Left forelimb (tissue), 1 donor: ENCODE data around the gene LPCAT2.

ENCODE experiments used
- DNase-seq: peaks from one replicate; pipeline ENCODE4 v3.0.0-alpha.2; 2018; ENCODE audit warnings: low spot score

Gene LPCAT2

DNA sequence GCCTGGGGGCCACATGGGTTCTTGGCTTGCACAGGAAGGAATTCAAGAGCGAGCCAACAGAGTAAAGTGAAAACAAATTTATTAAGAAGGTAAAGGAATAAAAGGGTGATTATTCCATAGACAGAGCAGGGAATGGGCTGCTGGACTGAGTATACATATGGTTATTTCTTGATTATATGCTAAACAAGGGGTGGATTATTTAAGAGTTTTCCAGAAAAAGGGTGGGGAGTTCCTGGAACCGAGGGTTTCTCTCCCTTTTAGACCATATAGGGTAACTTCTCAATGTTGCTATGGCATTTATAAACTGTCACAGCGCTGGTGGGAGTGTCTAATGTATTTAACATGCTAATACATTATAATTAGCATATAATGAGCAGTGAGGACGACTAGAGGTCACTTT is 27.8 kb upstream of the LPCAT2 start:
- DNase-seq: no peak

- DNase-seq: no peak
These were observed 26.8 kb upstream of the LPCAT2 start for GRCh38 chr16:55482056-55482455.

DNA sequence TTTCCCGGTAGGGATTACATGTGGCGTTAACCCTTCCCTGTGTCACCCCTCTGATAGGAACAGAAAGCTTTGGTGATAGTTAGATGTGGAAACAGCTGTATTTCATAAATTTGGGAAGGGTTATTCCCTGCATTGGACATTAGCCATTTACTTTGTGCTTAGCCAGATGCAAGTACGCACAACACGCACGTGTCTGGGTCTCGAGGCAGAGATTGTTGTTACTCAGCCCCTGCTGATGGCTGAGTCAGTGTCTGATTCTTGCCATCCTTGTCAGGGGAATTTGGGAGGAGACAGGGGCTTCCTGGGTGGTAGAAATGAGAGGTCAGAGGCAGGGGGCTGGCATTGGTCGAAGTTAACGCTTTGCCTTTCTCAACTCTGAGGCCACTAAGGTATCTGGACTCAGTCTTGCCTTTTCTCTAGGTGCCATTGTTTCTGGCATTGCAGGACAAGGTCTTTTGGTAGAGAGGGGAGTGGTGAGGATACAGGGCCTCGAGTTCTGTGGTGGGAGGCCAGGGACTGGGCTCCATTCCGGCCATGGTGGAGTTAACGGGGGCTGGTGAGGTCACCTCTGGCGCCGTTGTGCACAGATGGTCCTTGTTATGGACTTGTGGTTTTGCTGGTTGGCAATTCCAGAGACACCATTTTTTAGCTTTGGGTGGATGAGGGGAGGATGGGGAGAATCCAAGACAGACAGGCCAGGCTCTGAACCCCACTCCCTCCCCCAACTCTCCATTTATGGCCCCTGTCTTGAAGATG is 21.6 kb upstream of the LPCAT2 start:
- no peak for DNase-seq

DNA sequence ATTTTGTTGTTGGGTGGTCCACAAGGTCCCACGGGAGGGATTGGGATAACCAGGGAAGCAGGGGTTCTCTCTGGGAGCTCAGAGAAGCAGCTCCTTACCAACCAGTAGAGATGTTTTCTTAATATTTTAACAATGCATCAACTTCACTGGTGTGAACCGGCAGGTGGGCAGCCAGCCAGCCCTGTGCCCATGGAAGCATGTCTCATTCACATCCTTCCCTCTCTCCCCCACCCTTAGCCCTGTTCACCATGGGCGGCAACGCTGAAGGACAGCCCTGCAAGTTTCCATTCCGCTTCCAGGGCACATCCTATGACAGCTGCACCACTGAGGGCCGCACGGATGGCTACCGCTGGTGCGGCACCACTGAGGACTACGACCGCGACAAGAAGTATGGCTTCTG is 20.6 kb upstream of the LPCAT2 start:
- peak; percentile 17 for DNase-seq

GRCh38 chr16:55489119-55489955 is 19.5 kb upstream of the LPCAT2 start:
- peak; percentile 31 for DNase-seq

GRCh38 chr16:55489956-55490265 is 19.0 kb upstream of the LPCAT2 start:
- no peak for DNase-seq

GRCh38 chr16:55490301-55490700 is 18.6 kb upstream of the LPCAT2 start:
- DNase-seq: no peak

- DNase-seq: no peak
These were observed 17.2 kb upstream of the LPCAT2 start for GRCh38 chr16:55491691-55492090.

DNA sequence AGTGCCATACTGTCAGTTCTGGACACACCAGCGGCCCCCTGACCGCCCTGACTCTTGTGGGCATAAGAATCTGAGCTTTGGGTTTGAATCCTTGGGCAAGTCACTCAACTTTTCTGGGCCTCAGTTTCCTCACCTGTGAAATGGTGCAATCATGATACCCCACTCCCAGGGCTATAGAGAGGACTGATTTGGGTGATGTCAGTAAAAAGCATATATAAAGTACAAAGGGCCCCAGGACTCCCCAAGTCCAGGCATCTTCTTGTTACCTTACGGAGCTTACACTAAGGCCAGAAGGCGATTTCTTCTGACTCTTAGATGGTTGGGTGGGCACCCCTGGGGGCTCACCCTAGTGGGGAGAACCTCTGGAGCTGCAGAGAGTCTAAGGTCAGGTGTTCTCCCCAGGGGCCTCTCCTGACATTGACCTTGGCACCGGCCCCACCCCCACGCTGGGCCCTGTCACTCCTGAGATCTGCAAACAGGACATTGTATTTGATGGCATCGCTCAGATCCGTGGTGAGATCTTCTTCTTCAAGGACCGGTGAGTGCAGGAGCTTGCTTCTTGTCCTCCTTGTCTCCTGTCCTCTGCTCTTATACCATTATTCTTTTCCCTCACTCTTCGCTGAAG is 16.0 kb upstream of the LPCAT2 start:
- DNase-seq: no peak

GRCh38 chr16:55494994-55495421 is 13.9 kb upstream of the LPCAT2 start:
- DNase-seq: peak; percentile 80

DNA sequence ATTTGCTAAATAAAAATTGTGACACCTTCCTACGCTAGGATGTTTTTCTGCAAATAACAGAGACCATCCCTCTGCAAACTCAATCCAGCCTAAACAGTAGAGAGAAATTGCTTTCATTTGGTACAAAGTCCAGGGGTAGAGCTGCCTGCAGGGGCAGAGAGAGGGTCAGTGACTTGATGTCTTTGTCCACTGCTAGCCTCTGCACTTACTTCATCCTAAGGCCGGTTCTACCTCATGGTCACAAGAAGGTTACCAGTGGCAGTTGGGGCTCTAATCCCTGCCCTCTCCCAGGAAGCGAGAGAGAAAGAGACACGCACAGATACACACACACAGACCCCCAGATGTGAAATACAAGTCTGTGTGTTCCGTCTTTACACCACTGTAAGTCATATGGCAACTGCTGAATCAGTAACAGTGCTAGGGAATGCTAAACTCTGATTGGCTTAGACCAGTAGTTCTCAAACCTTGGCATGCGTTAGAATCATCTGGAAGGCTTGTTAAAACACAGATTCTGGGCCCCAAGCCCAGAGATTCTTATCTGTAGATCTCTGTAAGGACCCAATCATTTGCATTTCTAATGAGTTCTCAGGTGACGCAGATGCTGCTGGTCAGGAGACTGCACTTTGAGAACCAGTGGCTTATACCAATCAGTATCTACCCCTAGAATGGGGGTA is 13.1 kb upstream of the LPCAT2 start:
- no peak for DNase-seq

DNA sequence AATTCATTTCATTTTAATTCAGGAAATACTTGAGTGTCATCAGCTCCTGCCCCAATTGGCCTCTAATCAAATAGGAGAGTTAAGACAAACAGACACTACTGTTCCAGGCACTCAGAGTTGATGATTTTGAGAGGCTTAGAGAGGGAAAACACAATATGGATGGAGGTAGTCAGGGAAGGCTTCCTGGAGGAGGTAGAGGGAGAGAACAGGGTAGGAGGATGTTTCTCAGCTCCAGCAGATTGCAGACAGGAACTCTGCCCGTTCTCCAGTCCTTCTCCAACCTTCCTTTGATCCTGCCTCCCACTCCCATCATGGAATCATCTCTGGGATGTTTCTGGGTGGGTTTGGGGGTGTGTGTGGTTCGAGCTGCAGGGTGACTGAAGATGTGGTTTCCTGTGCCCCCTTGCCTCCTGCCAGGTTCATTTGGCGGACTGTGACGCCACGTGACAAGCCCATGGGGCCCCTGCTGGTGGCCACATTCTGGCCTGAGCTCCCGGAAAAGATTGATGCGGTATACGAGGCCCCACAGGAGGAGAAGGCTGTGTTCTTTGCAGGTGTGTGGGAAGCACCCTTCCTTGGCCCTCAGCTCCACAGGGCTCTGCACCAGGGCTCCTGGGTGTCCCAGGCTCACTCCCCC is 12.2 kb upstream of the LPCAT2 start:
- no peak for DNase-seq

GRCh38 chr16:55497558-55497957 is 11.3 kb upstream of the LPCAT2 start:
- DNase-seq: no peak

DNA sequence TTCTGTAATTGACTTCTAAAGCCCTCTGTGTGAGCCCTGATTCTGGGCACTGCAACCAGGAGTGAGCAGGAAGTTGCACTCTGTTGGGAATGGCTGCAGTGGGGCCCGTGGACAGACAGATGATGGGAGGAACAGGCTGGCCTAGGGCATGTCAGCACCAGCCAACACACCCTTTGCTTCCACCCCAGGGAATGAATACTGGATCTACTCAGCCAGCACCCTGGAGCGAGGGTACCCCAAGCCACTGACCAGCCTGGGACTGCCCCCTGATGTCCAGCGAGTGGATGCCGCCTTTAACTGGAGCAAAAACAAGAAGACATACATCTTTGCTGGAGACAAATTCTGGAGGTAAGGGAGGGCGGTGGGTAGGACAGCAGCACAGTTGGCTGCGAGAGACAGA is 10.8 kb upstream of the LPCAT2 start:
- DNase-seq: no peak

DNA sequence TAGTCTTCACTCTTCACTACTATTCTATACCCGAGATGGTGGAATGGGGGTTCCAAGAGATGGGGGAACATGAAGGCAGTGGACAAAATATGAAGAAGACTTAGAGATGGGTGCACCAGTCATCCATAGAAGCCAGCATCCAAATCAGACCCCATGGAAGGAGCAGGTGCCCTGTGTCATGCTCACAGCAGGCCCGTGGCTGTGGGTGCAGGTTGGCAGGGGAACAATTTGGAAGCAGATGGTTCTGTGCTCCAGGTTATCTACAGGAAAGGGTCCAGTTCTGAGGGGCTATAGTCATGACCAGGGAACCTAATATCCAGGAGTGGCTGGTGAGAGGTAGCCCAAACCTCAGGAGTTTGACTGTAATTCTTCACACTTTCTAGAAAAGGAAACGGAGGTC is 9.6 kb upstream of the LPCAT2 start:
- DNase-seq: no peak

DNA sequence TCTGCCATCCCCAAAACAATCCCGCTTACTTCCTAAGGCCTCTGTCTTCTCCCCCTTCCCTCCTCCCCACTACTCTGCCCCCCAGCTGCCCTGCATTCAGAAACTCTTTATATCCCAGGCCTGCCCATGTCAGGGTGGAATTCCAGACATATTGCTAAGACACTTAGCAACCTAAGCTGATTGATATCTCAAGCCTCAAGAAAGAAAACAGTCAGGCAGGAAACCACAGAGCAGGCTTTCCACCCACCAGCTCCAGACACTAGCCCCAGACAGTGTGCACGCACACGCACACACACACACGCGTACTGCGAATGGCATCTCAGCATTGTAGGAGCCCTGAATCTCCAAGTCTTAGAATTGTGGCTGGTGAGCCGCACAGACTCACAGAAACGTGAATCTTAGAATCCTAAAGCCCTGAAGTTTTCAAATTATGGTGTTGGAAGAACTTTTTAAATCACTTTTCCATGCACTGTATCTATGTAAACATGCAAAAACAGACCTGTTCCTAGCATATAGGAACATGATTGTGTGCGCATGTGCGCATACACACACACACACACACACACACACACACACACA is 8.8 kb upstream of the LPCAT2 start:
- no peak for DNase-seq

DNA sequence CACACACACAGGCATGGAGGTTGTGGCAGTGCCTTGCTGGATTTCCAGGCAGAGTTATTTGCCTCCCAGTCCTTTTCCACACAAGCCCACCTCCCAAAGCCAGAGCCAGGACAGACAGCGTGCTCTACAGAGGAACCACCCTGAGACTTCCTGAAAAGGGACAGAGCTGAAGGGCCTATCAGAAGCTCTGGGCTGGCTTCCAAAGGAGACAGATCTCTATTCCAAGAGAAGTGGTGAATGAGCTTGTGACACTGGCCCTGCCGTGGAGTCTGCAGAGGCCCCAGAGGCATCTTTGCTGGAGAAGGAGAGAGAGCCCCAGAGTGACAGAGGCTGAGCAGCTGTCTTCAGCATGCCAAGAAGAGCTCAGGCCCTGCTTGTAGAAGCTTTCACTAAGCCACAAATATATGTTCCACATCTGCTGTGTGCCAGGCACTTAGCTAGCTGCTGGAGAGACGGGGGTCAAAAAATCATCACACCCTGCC is 8.3 kb upstream of the LPCAT2 start:
- no peak for DNase-seq

- DNase-seq: no peak
These were observed 7.1 kb upstream of the LPCAT2 start for GRCh38 chr16:55501549-55502322.

DNA sequence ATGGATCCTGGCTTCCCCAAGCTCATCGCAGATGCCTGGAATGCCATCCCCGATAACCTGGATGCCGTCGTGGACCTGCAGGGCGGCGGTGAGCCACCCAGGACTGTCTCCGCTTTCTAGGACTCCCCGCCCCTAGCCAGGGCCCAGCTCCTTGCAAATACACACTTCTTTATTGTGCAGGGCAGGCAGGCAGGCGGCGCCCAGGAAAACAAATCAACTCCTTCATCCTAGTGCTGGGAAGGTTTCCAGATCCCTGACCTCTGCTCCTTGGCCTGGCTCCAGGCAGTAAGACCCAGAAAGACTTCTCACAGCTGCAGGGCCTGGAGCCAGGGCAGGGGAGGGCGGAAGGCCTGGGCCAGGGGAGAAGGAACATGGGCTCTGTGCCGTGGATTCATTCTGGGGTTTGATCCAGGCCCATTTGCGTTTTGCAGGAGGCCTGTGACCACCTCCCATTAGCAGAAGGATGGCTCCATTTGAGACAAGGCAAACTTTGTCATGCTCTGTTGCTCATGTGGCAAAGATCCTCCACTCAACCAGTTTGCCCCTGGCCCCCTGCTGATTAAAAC is 6.0 kb upstream of the LPCAT2 start:
- DNase-seq: peak; percentile 90
